GM21529 (cell line): ENCODE measurements around the gene YPEL3.

Experiments used
- ATAC-seq: cut with Tn5 transposase; IDR thresholded peaks from one replicate; pipeline ENCODE4 v1.9.1; 2021; ENCODE audit not compliant: unreplicated experiment

The YPEL3 gene

DNA sequence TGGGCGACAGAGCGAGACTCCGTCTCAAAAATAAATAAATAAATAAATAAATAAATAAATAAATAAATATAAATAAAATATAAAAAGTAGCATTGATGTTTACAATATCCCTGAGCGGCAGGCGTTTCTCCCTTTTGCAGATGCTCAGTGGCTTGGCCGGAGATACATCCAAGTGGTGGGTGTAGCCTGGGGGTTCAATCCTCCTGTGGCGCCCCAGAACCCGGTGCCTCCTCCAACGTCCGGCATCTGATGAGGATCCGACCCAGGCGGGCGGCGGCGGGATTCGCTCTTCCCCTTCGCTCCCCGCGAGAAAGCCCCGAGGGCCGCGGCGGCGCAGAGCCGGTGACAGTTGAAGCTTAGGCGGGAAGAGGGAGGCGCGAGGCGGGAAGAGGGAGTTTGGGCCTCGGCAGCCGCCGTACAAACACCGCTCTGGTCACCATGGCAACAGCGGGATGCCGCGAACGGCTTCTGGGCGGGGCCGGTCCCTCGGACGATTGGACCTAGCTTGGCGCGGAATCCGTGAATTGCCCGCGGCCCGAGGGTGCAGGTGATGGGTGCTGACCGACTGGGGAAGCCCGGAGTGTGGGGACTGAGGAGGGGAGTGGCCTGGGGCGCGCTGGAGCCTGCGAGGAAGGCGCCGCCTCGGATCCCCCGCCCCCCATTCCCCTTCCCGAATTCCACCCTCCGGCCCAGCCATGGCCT lies 43.2 kb downstream of the YPEL3 start:
- no peak for ATAC-seq

GRCh38 chr16:30051518-30051917 lies 44.5 kb downstream of the YPEL3 start:
- ATAC-seq, result no peak

DNA sequence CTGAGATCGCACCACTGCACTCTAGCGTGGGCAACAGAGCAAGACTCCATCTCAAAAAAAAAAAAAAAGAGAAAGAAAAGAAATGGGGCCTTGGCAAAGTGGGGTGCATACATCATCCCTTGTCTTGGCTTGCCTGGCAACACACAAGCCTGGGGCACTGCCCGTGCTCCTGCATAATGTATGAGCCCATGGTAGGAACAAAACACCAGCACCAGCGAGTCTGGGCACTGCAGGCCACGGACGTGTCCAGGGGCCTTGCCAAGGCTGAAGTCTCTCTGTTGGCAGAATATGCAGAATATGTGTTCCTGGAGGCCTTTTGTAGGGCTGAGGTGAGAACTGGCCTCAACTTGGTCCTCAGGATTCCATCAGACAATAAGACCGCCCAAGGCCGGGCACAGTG lies 46.1 kb downstream of the YPEL3 start:
- ATAC-seq, result no peak

- no peak for ATAC-seq
Observed at GRCh38 chr16:30046588-30046987, 49.4 kb downstream of the YPEL3 start.

DNA sequence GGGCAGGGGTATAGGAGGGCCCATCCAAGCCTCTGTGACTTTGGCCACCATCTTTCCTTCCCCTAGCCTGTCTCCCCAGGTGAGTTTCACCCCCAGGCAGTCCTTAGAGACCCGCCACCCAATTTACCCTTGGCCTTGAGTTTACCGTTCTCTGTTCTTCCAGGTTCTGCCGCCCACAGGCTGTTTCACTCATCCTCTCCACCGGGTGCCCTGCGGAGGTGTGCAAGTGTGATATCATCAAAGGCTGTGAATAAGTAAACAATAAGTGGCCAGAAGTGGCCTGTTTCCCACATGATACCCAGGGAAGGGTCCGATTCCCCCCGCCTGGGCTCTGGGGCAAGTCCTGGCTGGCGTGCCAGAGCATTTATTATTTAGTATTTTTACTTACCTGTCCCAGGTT lies 49.8 kb downstream of the YPEL3 start:
- no peak for ATAC-seq
